KMS-11 (cell line): ENCODE results near the gene TEX9.
"Not testable (repeated sequence)": the region's sequence is repeated elsewhere in the genome, so short reads cannot be mapped to it uniquely, and the experiment has no call there.

Experiments used
- H2AFZ ChIP-seq: fragments of 200-600 bp; sonication (generic); 2 replicates; pipeline ENCODE4 v1.6.1; 2016; ENCODE audit warnings: antibody characterized with exemption, mixed run types, low read depth
- H3K27ac ChIP-seq: fragments of 200-600 bp; sonication (generic); 2 replicates; pipeline ENCODE4 v1.6.1; 2016; ENCODE audit warnings: mild to moderate bottlenecking, mixed run types
- H3K27me3 ChIP-seq: fragments of 200-600 bp; sonication (generic); 2 replicates; pipeline ENCODE4 v1.6.1; 2017; ENCODE audit warnings: mild to moderate bottlenecking, low read depth, mixed run types, moderate library complexity; ENCODE audit not compliant: insufficient read depth
- H3K36me3 ChIP-seq: fragments of 200-600 bp; sonication (generic); 2 replicates; pipeline ENCODE4 v1.6.1; 2017; ENCODE audit warnings: mild to moderate bottlenecking, mixed run types; ENCODE audit not compliant: insufficient read depth
- H3K4me1 ChIP-seq: fragments of 200-600 bp; sonication (generic); 2 replicates; pipeline ENCODE4 v1.6.1; 2016; ENCODE audit warnings: mild to moderate bottlenecking, low read depth, mixed run types; ENCODE audit not compliant: poor library complexity, severe bottlenecking
- H3K4me2 ChIP-seq: fragments of 200-600 bp; sonication (generic); 2 replicates; pipeline ENCODE4 v1.7.0; 2016; ENCODE audit warnings: mild to moderate bottlenecking, mixed run types
- H3K4me3 ChIP-seq: fragments of 200-600 bp; sonication (generic); IDR thresholded peaks from 2 replicates; pipeline ENCODE4 v1.6.1; 2017; ENCODE audit warnings: low read depth, low read length, mixed read lengths; ENCODE audit not compliant: insufficient read depth
- H3K79me2 ChIP-seq: fragments of 200-600 bp; sonication (generic); 2 replicates; pipeline ENCODE4 v1.6.1; 2016; ENCODE audit warnings: low read depth, mixed run types; ENCODE audit not compliant: insufficient read depth
- H3K9ac ChIP-seq: fragments of 200-600 bp; sonication (generic); 2 replicates; pipeline ENCODE4 v1.6.1; 2016; ENCODE audit warnings: mild to moderate bottlenecking, mixed run types
- H4K20me1 ChIP-seq: fragments of 200-600 bp; sonication (generic); 2 replicates; pipeline ENCODE4 v1.6.1; 2016; ENCODE audit warnings: mild to moderate bottlenecking, mixed run types; ENCODE audit not compliant: insufficient read depth
- CTCF ChIP-seq: fragments of 200-600 bp; sonication (generic); conservative IDR thresholded peaks from 2 replicates; pipeline ENCODE4 v1.6.1; 2017; ENCODE audit warnings: low read depth, mild to moderate bottlenecking, antibody characterized with exemption, low read length, moderate library complexity, mixed read lengths

TEX9 gene

DNA sequence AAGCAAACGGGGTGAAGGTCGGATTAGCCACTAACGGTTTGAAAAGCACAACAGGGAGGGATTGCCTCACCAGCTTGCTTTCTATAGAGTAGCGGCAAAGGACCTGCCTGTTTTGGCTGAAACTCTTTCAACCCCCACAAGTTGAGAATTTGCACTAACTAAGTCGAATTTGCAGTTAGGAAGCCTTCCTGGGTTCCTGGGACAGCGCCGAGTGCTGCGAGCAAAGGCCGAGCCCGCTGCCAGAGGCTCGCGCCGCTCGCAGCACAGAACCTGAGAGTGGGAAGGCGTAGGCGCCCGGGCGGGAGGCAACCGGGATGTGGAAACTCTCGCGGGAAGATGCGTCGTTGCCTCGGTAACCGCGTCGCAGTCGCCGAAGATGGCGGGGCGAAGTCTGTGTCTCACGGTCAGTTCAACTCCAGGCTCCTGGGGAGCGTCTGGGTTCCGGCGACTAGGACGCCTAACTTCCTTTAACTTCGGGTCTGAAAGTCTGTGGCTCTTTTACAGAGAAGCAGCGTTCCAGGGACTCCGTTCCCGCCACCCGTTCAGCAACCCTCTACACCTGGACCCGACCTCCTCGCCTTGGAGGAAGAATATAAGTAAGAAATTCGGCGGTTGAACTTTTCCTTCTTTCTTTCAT, at the start of gene TEX9:
Gene TEX9 (plus strand): TSS at position 352 of the 637 bp plus-strand sequence. CDS start 25 bp downstream, at position 377.
- H3K4me3 ChIP-seq, result peak within 1 kb of the TSS; percentile 50
- H2AFZ ChIP-seq, result peak within 1 kb of the TSS; percentile 100
- TF ChIP-seq CTCF, result no peak
- H3K36me3 ChIP-seq, result no peaks in the 10 kb centered on the region
- H3K9ac ChIP-seq, result peak within 1 kb of the TSS; percentile 29; the same call in 1 of the 2 replicates
- peak within 1 kb of the TSS; percentile 68 for H3K4me2 ChIP-seq
- H3K27ac ChIP-seq, result no peak within 1 kb of the TSS
- no peaks in the 10 kb centered on the region for H3K27me3 ChIP-seq
- no peaks in the 10 kb centered on the region for H4K20me1 ChIP-seq
- H3K4me1 ChIP-seq, result peaks cover 13% of the 10 kb centered on the region
- H3K79me2 ChIP-seq, result no peaks in the 10 kb centered on the region

GRCh38 chr15:56316561-56316960, 48.7 kb upstream of the TEX9 start:
- H3K4me2 ChIP-seq, H3K4me1 ChIP-seq, H2AFZ ChIP-seq, H3K9ac ChIP-seq, H3K36me3 ChIP-seq, H3K4me3 ChIP-seq, H3K79me2 ChIP-seq, H3K27me3 ChIP-seq, H3K27ac ChIP-seq, H4K20me1 ChIP-seq: not testable (repeated sequence)

- no peaks in the 10 kb centered on the region for H3K4me1 ChIP-seq
- no peak overlapping the region for H3K9ac ChIP-seq
- H3K27ac ChIP-seq, result no peak overlapping the region
- H3K27me3 ChIP-seq, result no peaks in the 10 kb centered on the region
- H4K20me1 ChIP-seq, result no peaks in the 10 kb centered on the region
- H3K4me2 ChIP-seq, result no peak overlapping the region
- no peak for TF ChIP-seq CTCF
- H3K79me2 ChIP-seq, result no peaks in the 10 kb centered on the region
- no peak overlapping the region for H2AFZ ChIP-seq
- H3K36me3 ChIP-seq, result no peaks in the 10 kb centered on the region
- no peak overlapping the region for H3K4me3 ChIP-seq
Measured at GRCh38 chr15:56320316-56320715, 44.9 kb upstream of the TEX9 start.

DNA sequence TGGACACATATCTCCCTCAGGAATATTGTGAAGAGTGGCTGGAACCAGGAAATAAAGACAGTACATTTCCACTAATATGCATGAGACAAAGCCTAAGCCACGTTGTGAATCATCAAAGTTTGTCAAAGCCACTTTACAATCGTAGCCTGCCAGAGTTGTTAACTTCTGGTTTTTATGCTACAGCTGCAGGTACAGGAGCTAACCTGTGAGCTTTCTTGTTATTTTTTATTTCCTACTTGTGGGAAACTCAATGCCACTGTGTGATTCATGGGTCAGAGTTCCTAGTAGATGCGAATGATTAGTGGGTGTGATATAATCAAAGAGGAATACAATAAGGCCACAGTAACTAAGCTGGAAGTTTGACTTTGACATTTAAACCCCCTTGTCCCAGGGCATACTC, 44.4 kb upstream of the TEX9 start:
- H3K36me3 ChIP-seq, result no peaks in the 10 kb centered on the region
- H3K4me1 ChIP-seq, result no peaks in the 10 kb centered on the region
- H3K27ac ChIP-seq, result no peak overlapping the region
- H3K9ac ChIP-seq, result no peak overlapping the region
- no peaks in the 10 kb centered on the region for H3K79me2 ChIP-seq
- no peaks in the 10 kb centered on the region for H4K20me1 ChIP-seq
- no peaks in the 10 kb centered on the region for H3K27me3 ChIP-seq
- H3K4me2 ChIP-seq, result no peak overlapping the region
- no peak overlapping the region for H2AFZ ChIP-seq
- TF ChIP-seq CTCF, result no peak
- H3K4me3 ChIP-seq, result no peak overlapping the region

GRCh38 chr15:56322444-56322843, 42.8 kb upstream of the TEX9 start:
- H2AFZ ChIP-seq, result no peak overlapping the region
- H3K4me3 ChIP-seq, result no peak overlapping the region
- no peaks in the 10 kb centered on the region for H3K27me3 ChIP-seq
- H3K36me3 ChIP-seq, result no peaks in the 10 kb centered on the region
- no peak overlapping the region for H3K27ac ChIP-seq
- no peak overlapping the region for H3K9ac ChIP-seq
- no peak overlapping the region for H3K4me2 ChIP-seq
- no peaks in the 10 kb centered on the region for H4K20me1 ChIP-seq
- H3K79me2 ChIP-seq, result no peaks in the 10 kb centered on the region
- peaks cover 15% of the 10 kb centered on the region for H3K4me1 ChIP-seq
- TF ChIP-seq CTCF, result no peak
